Endodermal cell (in vitro differentiated cells): ENCODE data around the gene SMG6. TPM values are rescaled to one million over a fixed set of nuclear protein-coding genes. Genes with fewer than 3 reads are reported as not detected.

Source experiments
- DNase-seq: peaks from one replicate; pipeline ENCODE4 v3.0.0-alpha.2; 2017
- H3K27ac ChIP-seq: 2 replicates; pipeline ENCODE4 v1.5.1; 2013; ENCODE audit warnings: mild to moderate bottlenecking, low read depth, low read length, moderate library complexity
- H3K27me3 ChIP-seq: 2 replicates; pipeline ENCODE4 v1.6.1; 2013; ENCODE audit warnings: mild to moderate bottlenecking, low read length, moderate library complexity; ENCODE audit not compliant: insufficient read depth, control insufficient read depth, poor library complexity, severe bottlenecking
- H3K36me3 ChIP-seq: 2 replicates; pipeline ENCODE4 v1.7.0; 2013; ENCODE audit warnings: mild to moderate bottlenecking, low read length, moderate library complexity; ENCODE audit not compliant: control insufficient read depth, insufficient read depth
- H3K4me1 ChIP-seq: one replicate; pipeline ENCODE4 v1.7.0; 2013; ENCODE audit warnings: low read length; ENCODE audit not compliant: control insufficient read depth, insufficient read depth
- H3K4me3 ChIP-seq: 2 replicates; pipeline ENCODE4 v1.5.1; 2013; ENCODE audit warnings: mild to moderate bottlenecking, low read length, moderate library complexity
- H3K9ac ChIP-seq: 2 replicates; pipeline ENCODE4 v1.6.1; 2013; ENCODE audit warnings: mild to moderate bottlenecking, low read length, moderate library complexity; ENCODE audit not compliant: poor library complexity, severe bottlenecking; ENCODE audit errors: extremely low read depth
- H3K9me3 ChIP-seq: 2 replicates; pipeline ENCODE4 v1.6.1; 2013; ENCODE audit warnings: mild to moderate bottlenecking, low read length, moderate library complexity; ENCODE audit not compliant: control insufficient read depth
- H3K27ac Mint-ChIP-seq: 2 replicates; pipeline ENCODE4 v1.8.0; 2020; ENCODE audit warnings: mixed read lengths
- H3K27me3 Mint-ChIP-seq: 2 replicates; pipeline ENCODE4 v1.8.0; 2021; ENCODE audit warnings: mild to moderate bottlenecking, mixed read lengths; ENCODE audit not compliant: insufficient read depth
- H3K36me3 Mint-ChIP-seq: 2 replicates; pipeline ENCODE4 v1.8.0; 2020; ENCODE audit warnings: low read depth, mixed read lengths
- H3K4me1 Mint-ChIP-seq: 2 replicates; pipeline ENCODE4 v1.8.0; 2020; ENCODE audit warnings: mixed read lengths
- H3K4me3 Mint-ChIP-seq: 2 replicates; pipeline ENCODE4 v1.8.0; 2020; ENCODE audit warnings: mild to moderate bottlenecking, moderate library complexity, mixed read lengths
- H3K9me3 Mint-ChIP-seq: 2 replicates; pipeline ENCODE4 v1.8.0; 2020; ENCODE audit warnings: mild to moderate bottlenecking, mixed read lengths
- CTCF ChIP-seq: fragments of 200-600 bp; sonication (generic); conservative IDR thresholded peaks from 2 replicates; pipeline ENCODE4 v1.5.0; 2021; ENCODE audit warnings: antibody characterized with exemption, mild to moderate bottlenecking
- WGBS, 2 experiments: methylation state at CpG; one replicate each; pipeline versions ENCODE4 v1.1.5 to v1.1.7; 2013; ENCODE audit warnings: missing lambda C conversion rate in 2 of 2, mixed read lengths in 1 of 2; ENCODE audit not compliant: insufficient coverage in 1 of 2, insufficient read length in 1 of 2; 5-methylcytosine and 5-hydroxymethylcytosine counted together
- total RNA-seq, 2 donors: library from RNA; stranded (reverse); fragmentation: NEBNext Ultra II Directional in 1 of 2; extraction: Animal tissue kit (Norgen Biotek cat#: 25700) in 1 of 2; gene quantifications; 2 replicates in 1 of 2; 3 replicates in 1 of 2; pipeline ENCODE4 v1.2.1, GENCODE V29; 2021

The SMG6 gene
- total RNA-seq, 2 donors from 2014 or later: 44.3 to 56.7 TPM

- Histone ChIP-seq H3K4me1 (peaks cover 4% of the 10 kb centered on the region), H3K27me3 (no peaks in the 10 kb centered on the region), H3K36me3 (no peaks in the 10 kb centered on the region), H3K4me3 (no peak overlapping the region), H3K9ac (no peak overlapping the region), H3K9me3 (no peaks in the 10 kb centered on the region), H3K27ac (no peak overlapping the region)
- Mint-ChIP-seq H3K27me3 (peaks cover 54% of the 10 kb centered on the region), H3K9me3 (peaks cover 4% of the 10 kb centered on the region), H3K27ac (no peak overlapping the region), H3K4me3 (no peak overlapping the region), H3K4me1 (peaks cover 5% of the 10 kb centered on the region), H3K36me3 (no peaks in the 10 kb centered on the region)
- WGBS, 2 experiments: 49 to 62% methylated on average over 5 to 6 of the region's 6 CpGs
- DNase-seq: no peak
- TF ChIP-seq CTCF: no peak
Measured at GRCh38 chr17:2028737-2029136, 274.8 kb downstream of the SMG6 start.

- TF ChIP-seq CTCF: no peak
- H3K9me3 ChIP-seq: no peaks in the 10 kb centered on the region
- H3K4me3 ChIP-seq: no peak overlapping the region
- H3K9ac ChIP-seq: no peak overlapping the region
- H3K4me1 Mint-ChIP-seq: peaks cover 7% of the 10 kb centered on the region
- peaks cover 56% of the 10 kb centered on the region for H3K27me3 Mint-ChIP-seq
- DNase-seq: no peak
- H3K9me3 Mint-ChIP-seq: peaks cover 4% of the 10 kb centered on the region
- no peak overlapping the region for H3K27ac ChIP-seq
- H3K27me3 ChIP-seq: no peaks in the 10 kb centered on the region
- WGBS, 2 experiments: 90 to 92% methylated on average over 5 of the region's 5 CpGs
- H3K36me3 Mint-ChIP-seq: no peaks in the 10 kb centered on the region
- H3K27ac Mint-ChIP-seq: no peak overlapping the region
- no peaks in the 10 kb centered on the region for H3K36me3 ChIP-seq
- H3K4me1 ChIP-seq: peaks cover 4% of the 10 kb centered on the region
- no peak overlapping the region for H3K4me3 Mint-ChIP-seq
Measured at GRCh38 chr17:2028234-2028614, 275.4 kb downstream of the SMG6 start.

- H3K4me3 ChIP-seq: no peak overlapping the region
- Mint-ChIP-seq H3K27me3 (peaks cover 62% of the 10 kb centered on the region), H3K4me1 (peaks cover 11% of the 10 kb centered on the region), H3K4me3 (no peak overlapping the region), H3K36me3 (no peaks in the 10 kb centered on the region), H3K27ac (no peak overlapping the region), H3K9me3 (peaks cover 4% of the 10 kb centered on the region)
- H3K27ac ChIP-seq: no peak overlapping the region
- H3K9me3 ChIP-seq: no peaks in the 10 kb centered on the region
- H3K4me1 ChIP-seq: peaks cover 4% of the 10 kb centered on the region
- no peak for TF ChIP-seq CTCF
- WGBS, 2 experiments: 86 to 91% methylated on average over 3 to 11 of the region's 11 CpGs
- DNase-seq: no peak
- no peaks in the 10 kb centered on the region for H3K36me3 ChIP-seq
- H3K27me3 ChIP-seq: no peaks in the 10 kb centered on the region
- H3K9ac ChIP-seq: no peak overlapping the region
Measured at GRCh38 chr17:2027528-2028233, 275.9 kb downstream of the SMG6 start.
